Aorta (tissue), 5 donors: Measurements from ENCODE around the gene MC1R. TPM values are rescaled to one million over a fixed set of nuclear protein-coding genes. Genes with fewer than 3 reads are reported as not detected.

ENCODE experiments used
- ATAC-seq: fragments of 200-7000 bp; cut with Tn5 transposase; one replicate; pipeline ENCODE4 v1.9.1; 2022; ENCODE audit warnings: moderate library complexity; ENCODE audit not compliant: low FRiP score
- DNase-seq, 2 donors: peaks; one replicate each; pipeline ENCODE4 v3.0.0-alpha.2; 2020
- H3K27ac ChIP-seq, 2 donors: one replicate each; pipeline ENCODE4 v1.5.1; 2013; ENCODE audit warnings: low read length in 2 of 2, mild to moderate bottlenecking in 2 of 2, moderate library complexity in 2 of 2, control low read depth in 1 of 2, inconsistent platforms in 1 of 2, low read depth in 1 of 2
- H3K27me3 ChIP-seq, 2 donors: one replicate each; pipeline ENCODE4 v1.6.1; 2013; ENCODE audit warnings: control low read depth in 1 of 2, low read length in 1 of 2, mild to moderate bottlenecking in 1 of 2, moderate library complexity in 1 of 2; ENCODE audit not compliant: insufficient read depth in 2 of 2, control insufficient read depth in 1 of 2
- H3K36me3 ChIP-seq, 2 donors: one replicate each; pipeline ENCODE4 v1.6.1; 2013; ENCODE audit warnings: control low read depth in 1 of 2, low read length in 1 of 2, mild to moderate bottlenecking in 1 of 2; ENCODE audit not compliant: insufficient read depth in 2 of 2, control insufficient read depth in 1 of 2
- H3K4me1 ChIP-seq, 2 donors: one replicate each; pipeline ENCODE4 v1.6.1; 2013; ENCODE audit warnings: low read length in 2 of 2, control low read depth in 1 of 2, mild to moderate bottlenecking in 1 of 2, moderate library complexity in 1 of 2; ENCODE audit not compliant: insufficient read depth in 2 of 2, control insufficient read depth in 1 of 2
- H3K4me3 ChIP-seq, 2 donors: one replicate each; pipeline ENCODE4 v1.5.1; 2013; ENCODE audit warnings: low read length in 2 of 2, control low read depth in 1 of 2, mild to moderate bottlenecking in 1 of 2
- H3K9me3 ChIP-seq: one replicate; pipeline ENCODE4 v1.6.1; 2013; ENCODE audit warnings: mild to moderate bottlenecking, low read length; ENCODE audit not compliant: control insufficient read depth
- WGBS, 2 donors: extraction: QIAGEN DNeasy Blood & Tissue Kit; methylation state at CpG; one replicate each; pipeline ENCODE4 v1.1.7; 2013; 5-methylcytosine and 5-hydroxymethylcytosine counted together
- intact Hi-C, 2 donors: fragments of 100-400 bp; cut with DNase I; formaldehyde crosslinking; loops; one replicate each; pipeline versions ENCODE4 v1.14.2 to v1.15.0; 2022
- polyA plus RNA-seq, 2 donors: library from polyadenylated mRNA; stranded (reverse); fragments of 200-250 nt; gene quantifications; one replicate each; pipeline ENCODE4 v1.2.3, GENCODE V29; 2013
- total RNA-seq, 2 donors: library from RNA; stranded (reverse); fragmentation: NEBNext Ultra II Directional; extraction: Animal tissue kit (Norgen Biotek cat#: 25700); gene quantifications; one replicate each; pipeline ENCODE4 v1.2.1, GENCODE V29; 2021
- donor health status: healthy with polysubstance abuse.
- donor health status: Bipolar disorder and iron deficiency.
- donor health status: DM: no; HTN: no; CAD: no.
- donor health status: DM: no; HTN: no; CAD: no.
- donor health status: DM: yes; HTN: yes; CAD: no.

MC1R gene
- total and polyA plus RNA-seq, 4 donors, result 1.5 to 12.1 (median 7.5) TPM

DNA sequence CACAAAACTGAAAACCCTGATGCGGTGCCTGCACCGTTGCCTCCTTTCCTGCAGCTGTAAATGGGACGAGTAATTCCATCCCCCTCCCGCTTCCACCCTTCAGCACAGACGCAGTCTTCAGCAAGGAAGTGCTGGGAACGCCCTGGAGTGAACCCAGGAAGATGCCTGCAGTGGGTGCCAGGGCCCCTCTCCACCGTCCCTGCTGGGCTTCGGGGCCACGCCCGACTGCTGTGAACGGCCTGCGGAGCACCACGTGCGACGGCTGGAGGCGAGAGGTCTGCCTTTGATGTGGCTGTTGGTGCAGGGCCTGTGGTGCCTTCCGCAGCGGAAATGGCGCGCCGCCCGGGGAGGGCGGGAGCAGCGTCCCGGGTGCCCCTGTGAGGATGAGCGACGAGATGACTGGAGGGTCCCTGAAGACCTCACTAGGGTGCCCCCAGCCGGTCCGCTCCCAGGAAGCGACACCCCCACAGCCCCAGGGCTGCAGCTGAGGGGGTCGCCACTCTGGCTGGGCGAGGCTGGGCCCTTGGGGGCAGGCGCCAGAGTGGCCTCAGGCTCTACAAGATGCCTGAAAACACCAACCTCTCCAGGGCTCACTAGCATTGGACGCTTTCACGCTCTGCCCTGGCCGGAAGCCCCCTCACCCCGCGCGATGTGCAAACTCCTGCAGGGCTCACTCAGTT, 749 bp upstream of the MC1R start:
- Histone ChIP-seq H3K4me3 (no peak overlapping the region), H3K27ac (no peak overlapping the region), H3K4me1 (no peaks in the 10 kb centered on the region), H3K27me3 (no peaks in the 10 kb centered on the region), H3K9me3 (no peaks in the 10 kb centered on the region), H3K36me3 (no peaks in the 10 kb centered on the region)
- ATAC-seq (peak; percentile 24), DNase-seq (peak; percentile 88)
- 0 to 1% methylated on average over 37 to 39 of the region's 39 CpGs for WGBS, 2 donors
- intact Hi-C loops, result no loop called here

DNA sequence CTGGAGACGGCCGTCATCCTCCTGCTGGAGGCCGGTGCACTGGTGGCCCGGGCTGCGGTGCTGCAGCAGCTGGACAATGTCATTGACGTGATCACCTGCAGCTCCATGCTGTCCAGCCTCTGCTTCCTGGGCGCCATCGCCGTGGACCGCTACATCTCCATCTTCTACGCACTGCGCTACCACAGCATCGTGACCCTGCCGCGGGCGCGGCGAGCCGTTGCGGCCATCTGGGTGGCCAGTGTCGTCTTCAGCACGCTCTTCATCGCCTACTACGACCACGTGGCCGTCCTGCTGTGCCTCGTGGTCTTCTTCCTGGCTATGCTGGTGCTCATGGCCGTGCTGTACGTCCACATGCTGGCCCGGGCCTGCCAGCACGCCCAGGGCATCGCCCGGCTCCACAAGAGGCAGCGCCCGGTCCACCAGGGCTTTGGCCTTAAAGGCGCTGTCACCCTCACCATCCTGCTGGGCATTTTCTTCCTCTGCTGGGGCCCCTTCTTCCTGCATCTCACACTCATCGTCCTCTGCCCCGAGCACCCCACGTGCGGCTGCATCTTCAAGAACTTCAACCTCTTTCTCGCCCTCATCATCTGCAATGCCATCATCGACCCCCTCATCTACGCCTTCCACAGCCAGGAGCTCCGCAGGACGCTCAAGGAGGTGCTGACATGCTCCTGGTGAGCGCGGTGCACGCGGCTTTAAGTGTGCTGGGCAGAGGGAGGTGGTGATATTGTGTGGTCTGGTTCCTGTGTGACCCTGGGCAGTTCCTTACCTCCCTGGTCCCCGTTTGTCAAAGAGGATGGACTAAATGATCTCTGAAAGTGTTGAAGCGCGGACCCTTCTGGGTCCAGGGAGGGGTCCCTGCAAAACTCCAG, 1.1 kb downstream of the MC1R start:
- WGBS, 2 donors, result 90 to 93% methylated on average over 52 of the region's 52 CpGs
- H3K36me3 ChIP-seq, result no peaks in the 10 kb centered on the region
- no peak for ATAC-seq
- no peak for DNase-seq
- H3K27ac ChIP-seq, result no peak overlapping the region
- no peaks in the 10 kb centered on the region for H3K4me1 ChIP-seq
- H3K4me3 ChIP-seq, result no peak overlapping the region
- H3K9me3 ChIP-seq, result no peaks in the 10 kb centered on the region
- intact Hi-C loops, result loop anchor here in 1 of 2 donors (10.0 kb wide), 1 partner anchor 105 kb away; no protein-coding TSS in a partner anchor
- peaks cover 0 to 2% of the 10 kb centered on the region in 2 donors for H3K27me3 ChIP-seq

DNA sequence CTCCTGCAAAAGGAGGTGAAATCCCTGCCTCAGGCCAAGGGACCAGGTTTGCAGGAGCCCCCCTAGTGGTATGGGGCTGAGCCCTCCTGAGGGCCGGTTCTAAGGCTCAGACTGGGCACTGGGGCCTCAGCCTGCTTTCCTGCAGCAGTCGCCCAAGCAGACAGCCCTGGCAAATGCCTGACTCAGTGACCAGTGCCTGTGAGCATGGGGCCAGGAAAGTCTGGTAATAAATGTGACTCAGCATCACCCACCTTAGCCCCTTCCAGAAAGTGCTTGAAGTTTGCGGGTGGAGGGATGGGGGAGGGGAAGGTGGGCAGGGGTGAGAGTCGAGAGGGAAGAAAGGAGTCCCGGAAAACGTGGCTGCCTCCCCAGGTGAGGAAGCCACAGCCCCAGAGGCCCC, 2.1 kb downstream of the MC1R start:
- peaks cover 0 to 2% of the 10 kb centered on the region in 2 donors for H3K27me3 ChIP-seq
- DNase-seq (peak in 1 of 2 donors; percentile 53), ATAC-seq (no peak)
- no peaks in the 10 kb centered on the region for H3K4me1 ChIP-seq
- WGBS, 2 donors, result 38 to 51% methylated on average over 6 of the region's 6 CpGs
- no peaks in the 10 kb centered on the region for H3K36me3 ChIP-seq
- no peak overlapping the region for H3K4me3 ChIP-seq
- no peaks in the 10 kb centered on the region for H3K9me3 ChIP-seq
- no peak overlapping the region for H3K27ac ChIP-seq
- intact Hi-C loops, result loop anchor here in 1 of 2 donors (10.0 kb wide), 1 partner anchor 104 kb away; no protein-coding TSS in a partner anchor

DNA sequence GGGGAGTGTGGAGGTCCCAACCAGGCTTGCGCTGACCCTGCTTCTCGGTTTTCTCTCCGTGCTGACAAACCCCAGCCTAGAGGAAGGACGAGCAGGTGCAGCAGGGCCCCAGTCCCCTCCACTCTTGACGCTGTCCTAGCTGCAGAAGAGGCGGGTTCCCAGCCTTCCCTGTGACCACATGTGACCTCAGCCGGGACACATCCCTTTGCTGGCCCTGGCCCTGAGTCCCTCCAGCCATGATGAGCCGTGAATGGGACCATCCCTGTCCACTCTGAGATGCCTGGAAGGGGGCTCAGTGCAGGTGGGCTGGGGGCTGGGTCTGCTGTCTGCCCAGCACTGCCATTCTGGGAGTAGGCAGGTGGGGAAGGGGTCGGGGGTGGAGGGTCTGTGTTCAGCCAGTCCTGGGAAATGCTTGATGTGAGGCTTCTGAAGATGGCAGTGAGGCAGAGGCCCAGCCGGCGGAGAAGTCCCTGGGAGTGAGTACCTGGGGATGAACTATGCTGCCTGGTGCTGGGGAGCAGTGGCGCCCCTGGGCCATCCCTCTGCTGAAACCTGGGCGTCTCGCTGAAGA, 2.6 kb downstream of the MC1R start:
- ATAC-seq, result no peak
- 51 to 59% methylated on average over 13 to 14 of the region's 14 CpGs for WGBS, 2 donors
- Histone ChIP-seq H3K36me3 (no peaks in the 10 kb centered on the region), H3K4me1 (no peaks in the 10 kb centered on the region), H3K4me3 (no peak overlapping the region), H3K9me3 (no peaks in the 10 kb centered on the region), H3K27ac (no peak overlapping the region), H3K27me3 (peaks cover 0 to 2% of the 10 kb centered on the region in 2 donors)
- DNase-seq, result peak in 1 of 2 donors; percentile 64
- intact Hi-C loops, result loop anchor here in 1 of 2 donors (10.0 kb wide), 1 partner anchor 104 kb away; no protein-coding TSS in a partner anchor

DNA sequence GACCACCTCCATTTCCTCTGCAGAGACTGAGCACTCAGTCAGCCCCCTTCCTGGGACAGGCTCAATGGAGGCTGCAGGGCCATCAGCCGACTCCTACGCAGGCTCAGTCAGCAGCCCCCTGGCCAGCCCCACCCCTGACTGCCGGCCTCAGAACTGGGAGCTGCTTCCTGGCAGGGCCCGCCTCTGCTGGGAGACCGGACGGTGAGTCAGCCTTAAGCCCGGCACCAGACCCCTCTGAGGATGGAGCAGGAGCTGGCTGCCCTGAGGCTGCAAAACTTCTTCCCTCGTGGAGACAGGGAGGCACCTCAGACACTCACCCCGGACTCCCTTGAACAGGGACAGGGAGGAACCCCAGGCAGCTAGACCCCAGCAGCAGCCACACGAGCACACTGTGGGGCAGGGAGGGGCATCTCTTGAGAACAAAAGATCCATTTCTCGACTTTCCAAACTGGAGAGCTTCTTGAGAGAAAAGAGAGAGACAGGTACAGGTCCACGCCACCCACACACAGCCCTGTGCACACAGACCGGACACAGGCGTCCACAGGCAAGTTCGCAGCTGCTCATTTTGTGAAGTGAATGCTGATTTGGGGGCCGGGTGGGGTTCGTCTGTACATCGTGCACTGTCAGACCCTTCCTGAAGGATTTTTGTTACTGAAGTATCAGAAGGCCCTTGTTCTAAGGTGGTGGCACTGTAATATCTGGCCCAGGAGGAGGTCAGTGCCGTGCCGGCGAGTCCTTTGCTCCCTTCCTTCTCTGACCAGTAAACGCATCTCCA, 3.2 kb downstream of the MC1R start:
- intact Hi-C loops, result loop anchor here in 1 of 2 donors (10.0 kb wide), 1 partner anchor 103 kb away; no protein-coding TSS in a partner anchor
- Histone ChIP-seq H3K4me1 (no peaks in the 10 kb centered on the region), H3K27me3 (peaks cover 0 to 2% of the 10 kb centered on the region in 2 donors)

DNA sequence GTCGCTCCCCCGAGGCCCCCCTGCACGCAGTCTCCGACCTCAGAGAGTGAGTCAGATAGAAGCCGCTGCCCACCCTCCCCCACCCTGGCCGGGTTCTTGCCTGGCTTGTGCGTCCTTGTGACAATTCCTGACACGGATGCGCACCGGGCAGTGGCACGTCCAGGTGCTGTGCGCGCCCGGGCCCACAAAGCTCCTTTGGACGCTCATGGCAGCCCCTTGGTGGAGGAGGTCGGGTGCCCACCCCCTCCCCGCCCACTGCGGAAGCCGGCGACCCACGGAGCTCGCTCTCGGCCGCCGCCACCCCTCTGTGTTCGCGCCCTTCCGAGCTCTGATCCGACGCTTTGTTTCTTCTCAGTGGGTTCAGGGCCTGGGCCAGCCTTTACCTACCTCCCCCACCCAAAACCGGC, 3.8 kb downstream of the MC1R start:
- WGBS, 2 donors, result 0 to 1% methylated on average over 30 to 31 of the region's 31 CpGs
- H3K4me1 ChIP-seq, result no peaks in the 10 kb centered on the region
- no peak overlapping the region for H3K27ac ChIP-seq
- intact Hi-C loops, result loop anchor here in 1 of 2 donors (10.0 kb wide), 1 partner anchor 102 kb away; no protein-coding TSS in a partner anchor
- H3K9me3 ChIP-seq, result no peaks in the 10 kb centered on the region
- peak overlapping the region; percentile 23 to 45 for H3K4me3 ChIP-seq
- DNase-seq, result peak; percentile 95 to 96
- ATAC-seq, result peak; percentile 46
- peaks cover 0 to 2% of the 10 kb centered on the region in 2 donors for H3K27me3 ChIP-seq
- H3K36me3 ChIP-seq, result no peaks in the 10 kb centered on the region

More for the DNA sequence above, 3.2 kb downstream of the MC1R start:
- ATAC-seq (peak; percentile 78), DNase-seq (peak; percentile 96)
- Histone ChIP-seq H3K36me3 (no peaks in the 10 kb centered on the region), H3K9me3 (no peaks in the 10 kb centered on the region), H3K27ac (no peak overlapping the region), H3K4me3 (peak overlapping the region in 1 of 2 donors; percentile 23)
- 2 to 4% methylated on average over 22 of the region's 22 CpGs for WGBS, 2 donors

DNA sequence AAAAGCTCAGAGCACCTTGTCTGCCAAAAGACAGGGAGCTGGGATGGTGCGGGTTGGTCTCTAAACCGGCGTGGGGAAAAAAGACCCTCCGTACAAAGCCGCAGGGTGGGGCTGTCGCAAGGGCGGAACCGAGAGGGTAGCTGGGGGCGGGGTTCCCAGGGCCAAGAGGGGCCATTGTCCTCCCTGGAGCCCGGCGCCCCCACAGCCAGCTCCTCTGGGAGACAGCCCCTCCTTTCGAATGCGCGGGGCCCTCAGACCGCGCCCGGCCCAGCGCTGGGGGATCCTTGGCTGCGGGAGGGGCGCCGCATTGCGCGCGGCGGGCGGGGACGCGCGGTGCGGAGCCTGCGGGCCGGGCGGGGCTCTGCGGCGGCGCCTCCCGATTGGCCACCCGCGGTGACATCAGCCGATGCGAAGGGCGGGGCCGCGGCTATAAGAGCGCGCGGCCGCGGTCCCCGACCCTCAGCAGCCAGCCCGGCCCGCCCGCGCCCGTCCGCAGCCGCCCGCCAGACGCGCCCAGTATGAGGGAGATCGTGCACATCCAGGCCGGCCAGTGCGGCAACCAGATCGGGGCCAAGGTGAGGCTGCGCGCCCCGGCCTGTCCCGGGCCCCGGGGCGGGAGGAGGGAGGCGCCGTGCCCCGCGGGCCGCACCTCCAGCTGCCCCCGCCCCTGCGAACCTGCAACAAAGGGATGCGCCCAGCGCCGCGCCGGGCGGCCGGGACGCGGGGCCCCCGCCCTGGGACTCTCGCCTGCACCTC, 4.4 kb downstream of the MC1R start, which contains the start of gene TUBB3:
TUBB3 (plus strand) TSS at position 459 of the 756 bp plus-strand sequence; CDS start at position 519, 60 bp downstream.
- H3K4me3 ChIP-seq, result peak within 1 kb of the TSS; percentile 23 to 45
- ATAC-seq, result peak; percentile 40
- intact Hi-C loops, result loop anchor here in 1 of 2 donors (10.0 kb wide), 1 partner anchor 102 kb away; no protein-coding TSS in a partner anchor
- no peaks in the 10 kb centered on the region for H3K9me3 ChIP-seq
- no peaks in the 10 kb centered on the region for H3K4me1 ChIP-seq
- H3K27ac ChIP-seq, result no peak within 1 kb of the TSS
- H3K36me3 ChIP-seq, result no peaks in the 10 kb centered on the region
- DNase-seq, result peak; percentile 85 to 90
- WGBS, 2 donors, result 1 to 2% methylated on average over 40 to 88 of the region's 88 CpGs
- H3K27me3 ChIP-seq, result peaks cover 0 to 2% of the 10 kb centered on the region in 2 donors
